Measurements from ENCODE around the gene HDAC11. TPM values are rescaled to one million over a fixed set of nuclear protein-coding genes. Genes with fewer than 3 reads are reported as not detected.

Gene HDAC11
- total RNA-seq, 1 experiment from 2014 or later, result 7.0 TPM

- peak overlapping the region; percentile 48 to 62 for H3K4me3 Mint-ChIP-seq
- H3K4me1 Mint-ChIP-seq, result peaks cover 22 to 49% of the 10 kb centered on the region in 2 experiments
- Histone ChIP-seq H3K4ac (ENCODE audit: low read depth, low read length) (no peak overlapping the region), H4K20me1 (ENCODE audit: control insufficient read depth, insufficient read depth, insufficient read length) (no peaks in the 10 kb centered on the region), H2BK20ac (ENCODE audit: low read depth, low read length, poor library complexity, severe bottlenecking) (no peak overlapping the region), H3T11ph (ENCODE audit: low read length) (no peak overlapping the region), H2BK5ac (ENCODE audit: insufficient read length, low read length) (no peak overlapping the region), H3K14ac (ENCODE audit: insufficient read depth, low read length) (no peak overlapping the region), H3K79me2 (ENCODE audit: insufficient read depth, low read length) (no peaks in the 10 kb centered on the region), H3K56ac (ENCODE audit: insufficient read length, low read depth, low read length) (no peak overlapping the region), H3K79me1 (ENCODE audit: insufficient read depth, low read depth, low read length, poor library complexity, severe bottlenecking) (no peaks in the 10 kb centered on the region), H3K23ac (ENCODE audit: insufficient read length, low read depth, low read length) (no peak overlapping the region), H3K27me3 (ENCODE audit: insufficient read depth, low read length) (no peaks in the 10 kb centered on the region; the same call in 1 of the 2 replicates), H2AK5ac (ENCODE audit: insufficient read length, low read length) (no peak overlapping the region), H3K4me2 (ENCODE audit: insufficient read depth, insufficient read length, low read length) (no peak overlapping the region), H3K4me1 (ENCODE audit: insufficient read depth, low read length) (no peaks in the 10 kb centered on the region; the same call in 1 of the 2 replicates), H4K91ac (ENCODE audit: insufficient read length, low read depth, low read length) (no peak overlapping the region), H4K8ac (replicated peaks; ENCODE audit: insufficient read length, low read depth, low read length) (no peak overlapping the region), H3K9me3 (ENCODE audit: control insufficient read depth, low read depth, low read length) (no peaks in the 10 kb centered on the region), H4K5ac (ENCODE audit: insufficient read length, low read depth, low read length) (no peak overlapping the region), H2BK120ac (ENCODE audit: low read depth, low read length, poor library complexity, severe bottlenecking) (no peak overlapping the region), H3K18ac (ENCODE audit: insufficient read length, low read depth, low read length) (no peak overlapping the region), H2BK12ac (ENCODE audit: insufficient read length, low read depth, low read length) (no peak overlapping the region), H2BK15ac (ENCODE audit: low read depth, low read length) (no peak overlapping the region), H3K23me2 (ENCODE audit: insufficient read length, low read depth, low read length, poor library complexity, severe bottlenecking) (no peaks in the 10 kb centered on the region), H3K9ac (ENCODE audit: extremely low read depth, insufficient read length, low read length) (no peak overlapping the region), H2AFZ (ENCODE audit: low read length) (no peak overlapping the region), H3K27ac (ENCODE audit: insufficient read length, low read depth, low read length) (no peak overlapping the region)
- H3K9me3 Mint-ChIP-seq, result no peaks in the 10 kb centered on the region
- no peaks in the 10 kb centered on the region for H3K36me3 Mint-ChIP-seq (ENCODE audit: insufficient read depth in 1 of 3, low read depth in 3 of 3)
- no peak overlapping the region for H3K27ac Mint-ChIP-seq
- H3K27me3 Mint-ChIP-seq (ENCODE audit: low read depth), result peaks cover 42% of the 10 kb centered on the region
- WGBS (ENCODE audit: extremely low coverage, insufficient read length, low lambda C conversion rate), result no CpG with 5 or more reads among the region's 10 CpGs
- peak; percentile 86 for DNase-seq
- no peak for TF ChIP-seq CTCF (conservative IDR thresholded peaks at IDR 0.05)
Observed at GRCh38 chr3:13547591-13548371, 67.7 kb downstream of the HDAC11 start.

Measured in H9 (cell line).